ENCODE results near the gene SLC25A21. TPM values are rescaled to one million over a fixed set of nuclear protein-coding genes. Genes with fewer than 3 reads are reported as not detected.
"Not testable (repeated sequence)": the region's sequence is repeated elsewhere in the genome, so short reads cannot be mapped to it uniquely, and the experiment has no call there.

The SLC25A21 gene
- total RNA-seq, 1 donor: 1.3 TPM

DNA sequence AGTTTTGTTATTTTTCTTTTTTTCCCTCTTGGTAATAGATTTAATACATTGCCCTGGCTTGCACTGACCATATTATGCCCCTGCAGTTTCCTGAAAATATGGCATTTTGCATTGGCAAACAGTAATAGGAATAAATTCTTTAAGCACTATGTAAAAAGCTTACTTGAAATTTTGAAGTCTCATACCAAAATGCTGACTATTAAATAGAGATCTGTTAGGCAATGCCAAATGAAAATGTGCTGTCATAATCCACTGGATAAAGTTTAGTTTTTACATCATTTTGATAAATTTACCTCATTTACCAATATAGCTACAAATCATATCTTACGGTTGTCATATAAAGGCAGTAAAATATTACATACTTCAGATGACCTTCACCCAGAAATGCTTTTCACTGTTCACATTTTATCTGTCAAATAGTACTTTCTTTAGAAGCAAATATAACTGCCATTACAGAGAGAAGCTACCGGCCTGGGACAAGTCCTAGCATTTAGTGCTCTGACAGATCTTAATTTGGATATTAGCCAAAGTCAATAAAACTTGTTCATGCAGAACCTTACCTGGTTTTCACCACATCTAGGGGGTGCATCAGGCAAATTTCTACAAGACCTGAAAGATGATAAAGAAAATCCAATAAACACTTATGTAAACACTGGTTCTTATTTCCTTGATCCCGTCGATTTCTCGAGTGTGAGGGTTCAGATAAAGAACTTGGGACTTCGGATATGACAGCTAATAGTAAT is 297.8 kb downstream of the SLC25A21 start:
- TF ChIP-seq, protein P1, sequence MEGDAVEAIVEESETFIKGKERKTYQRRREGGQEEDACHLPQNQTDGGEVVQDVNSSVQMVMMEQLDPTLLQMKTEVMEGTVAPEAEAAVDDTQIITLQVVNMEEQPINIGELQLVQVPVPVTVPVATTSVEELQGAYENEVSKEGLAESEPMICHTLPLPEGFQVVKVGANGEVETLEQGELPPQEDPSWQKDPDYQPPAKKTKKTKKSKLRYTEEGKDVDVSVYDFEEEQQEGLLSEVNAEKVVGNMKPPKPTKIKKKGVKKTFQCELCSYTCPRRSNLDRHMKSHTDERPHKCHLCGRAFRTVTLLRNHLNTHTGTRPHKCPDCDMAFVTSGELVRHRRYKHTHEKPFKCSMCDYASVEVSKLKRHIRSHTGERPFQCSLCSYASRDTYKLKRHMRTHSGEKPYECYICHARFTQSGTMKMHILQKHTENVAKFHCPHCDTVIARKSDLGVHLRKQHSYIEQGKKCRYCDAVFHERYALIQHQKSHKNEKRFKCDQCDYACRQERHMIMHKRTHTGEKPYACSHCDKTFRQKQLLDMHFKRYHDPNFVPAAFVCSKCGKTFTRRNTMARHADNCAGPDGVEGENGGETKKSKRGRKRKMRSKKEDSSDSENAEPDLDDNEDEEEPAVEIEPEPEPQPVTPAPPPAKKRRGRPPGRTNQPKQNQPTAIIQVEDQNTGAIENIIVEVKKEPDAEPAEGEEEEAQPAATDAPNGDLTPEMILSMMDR (IDR thresholded peaks at IDR 0.05; ENCODE audit: insufficient read depth, low read depth, low read length): no peak
- no peak for DNase-seq (ENCODE audit: low read depth)
- H3K4me3 ChIP-seq (ENCODE audit: low read depth, low read length): no peak overlapping the region

DNA sequence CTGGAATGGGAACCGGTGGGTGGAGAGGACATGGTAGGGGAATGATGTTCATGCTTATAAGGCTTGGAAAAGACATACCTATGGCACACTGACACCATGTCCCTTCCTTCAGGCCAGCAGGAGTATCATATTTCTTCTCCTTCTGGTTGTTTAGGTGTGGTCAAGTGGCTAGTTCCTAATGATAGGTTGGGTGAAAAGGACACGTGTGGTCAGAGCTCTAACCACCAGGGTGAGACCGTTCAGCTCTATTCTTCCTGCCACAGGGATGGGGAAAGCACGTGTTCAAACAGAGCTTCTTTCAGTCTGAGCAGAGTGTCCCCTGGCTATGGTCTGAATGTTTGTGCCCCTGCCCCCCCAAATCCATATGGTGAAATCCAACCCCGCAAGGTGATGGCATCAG is 301.6 kb downstream of the SLC25A21 start:
- no peak for DNase-seq (ENCODE audit: low read depth)

DNA sequence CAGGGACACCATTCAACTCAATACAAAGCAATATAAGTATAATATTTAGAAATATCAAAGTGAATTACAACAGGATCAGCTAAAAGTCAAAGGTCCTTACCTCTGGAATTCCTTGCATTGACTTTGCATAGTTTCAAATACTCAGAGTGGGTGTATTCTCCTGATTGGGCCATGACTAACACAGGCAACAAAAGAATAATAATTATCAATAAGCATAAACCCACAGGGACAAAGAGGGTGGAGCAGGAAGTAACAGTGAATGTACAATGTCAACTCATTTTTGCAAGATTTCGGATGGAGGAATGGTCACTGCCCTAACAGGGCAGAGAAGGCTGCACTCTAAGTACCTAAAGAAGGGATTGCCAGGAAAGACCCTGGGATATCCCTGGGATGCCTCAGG is 303.3 kb downstream of the SLC25A21 start:
- no peak for DNase-seq (ENCODE audit: low read depth)

More for the DNA sequence above, 301.6 kb downstream of the SLC25A21 start:
- H3K4me3 ChIP-seq (ENCODE audit: low read depth, low read length): no peak overlapping the region
- TF ChIP-seq, protein P1 (IDR thresholded peaks at IDR 0.05; ENCODE audit: insufficient read depth, low read depth, low read length): no peak

DNA sequence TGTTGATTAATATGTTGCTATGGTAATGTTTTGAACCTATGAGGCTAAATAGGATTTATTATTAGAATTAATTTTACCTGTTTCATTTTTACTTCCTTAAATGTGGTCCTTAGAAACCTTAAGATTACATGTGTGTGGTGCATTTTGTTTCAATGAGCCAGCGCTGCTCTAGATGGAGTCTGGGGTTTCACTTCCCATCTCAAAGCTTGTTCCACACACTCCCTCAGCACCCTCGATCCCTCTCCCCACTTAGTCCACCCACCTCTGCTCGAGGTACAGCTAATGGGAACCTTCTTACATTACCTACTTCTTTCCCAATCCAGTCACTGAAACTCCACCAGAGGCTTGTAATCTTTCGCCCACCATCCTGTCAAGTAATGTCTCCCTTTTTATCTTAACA is 305.5 kb downstream of the SLC25A21 start:
- DNase-seq (ENCODE audit: low read depth): no peak
- no peak overlapping the region for H3K4me3 ChIP-seq (ENCODE audit: low read depth, low read length)
- TF ChIP-seq, protein P1 (IDR thresholded peaks at IDR 0.05; ENCODE audit: insufficient read depth, low read depth, low read length): no peak

More for the DNA sequence above, 303.3 kb downstream of the SLC25A21 start:
- H3K4me3 ChIP-seq (ENCODE audit: low read depth, low read length): no peak overlapping the region
- TF ChIP-seq, protein P1 (IDR thresholded peaks at IDR 0.05; ENCODE audit: insufficient read depth, low read depth, low read length): no peak

DNA sequence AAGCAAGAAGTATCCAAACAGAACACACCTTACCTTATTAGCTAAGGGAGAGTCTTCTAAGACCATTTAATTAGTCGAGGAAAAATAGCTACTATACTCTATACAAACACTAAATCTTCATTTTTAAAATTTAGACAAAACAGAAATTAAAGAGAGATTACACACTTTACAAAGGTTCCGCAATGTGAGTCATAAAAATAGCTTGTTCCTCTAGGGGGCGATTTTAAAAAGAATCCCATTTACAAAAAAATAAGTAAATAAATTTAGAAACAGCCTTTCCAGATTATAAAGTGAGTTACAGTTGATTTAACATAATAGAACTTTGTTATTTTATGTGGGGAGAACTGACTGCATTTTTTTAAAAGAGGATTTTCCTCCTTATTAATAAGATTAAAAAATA is 309.1 kb downstream of the SLC25A21 start:
- TF ChIP-seq, protein P1 (IDR thresholded peaks at IDR 0.05; ENCODE audit: insufficient read depth, low read depth, low read length): no peak
- no peak overlapping the region for H3K4me3 ChIP-seq (ENCODE audit: low read depth, low read length)
- DNase-seq (ENCODE audit: low read depth): no peak

DNA sequence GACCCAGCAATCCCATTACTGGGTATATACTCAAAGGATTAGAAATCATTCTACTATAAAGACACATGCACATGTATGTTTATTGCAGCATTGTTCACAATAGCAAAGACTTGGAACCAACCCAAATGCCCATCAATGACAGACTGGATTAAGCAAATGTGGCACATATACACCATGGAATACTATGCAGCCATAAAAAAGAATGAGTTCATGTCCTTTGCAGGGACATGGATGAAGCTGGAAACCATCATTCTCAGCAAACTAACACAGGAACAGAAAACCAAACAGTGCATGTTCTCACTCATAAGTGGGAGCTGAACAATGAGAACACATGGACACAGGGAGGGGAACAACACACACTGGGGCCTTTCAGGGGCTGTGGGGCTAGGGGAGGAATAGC is 310.2 kb downstream of the SLC25A21 start:
- DNase-seq (ENCODE audit: low read depth): not testable (repeated sequence)

DNA sequence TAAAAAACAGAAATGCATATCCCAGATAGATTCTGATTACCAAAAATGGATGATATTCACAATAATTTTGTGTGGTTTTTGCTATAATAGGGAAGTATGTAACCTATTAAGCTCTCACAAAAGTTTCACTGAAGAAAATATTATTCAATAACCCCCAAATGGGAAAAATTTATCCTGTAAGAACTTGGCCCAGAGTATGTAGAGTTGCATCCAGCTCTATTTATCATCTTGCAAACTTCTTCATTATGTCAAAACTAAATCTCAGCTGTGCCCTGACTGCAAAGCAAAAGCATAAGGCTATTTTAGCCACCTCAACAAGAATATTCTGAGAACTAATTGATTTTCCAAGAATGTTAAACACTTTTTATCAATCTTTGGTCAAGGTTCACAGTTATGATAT is 311.6 kb downstream of the SLC25A21 start:
- no peak overlapping the region for H3K4me3 ChIP-seq (ENCODE audit: low read depth, low read length)
- TF ChIP-seq, protein P1 (IDR thresholded peaks at IDR 0.05; ENCODE audit: insufficient read depth, low read depth, low read length): no peak
- no peak for DNase-seq (ENCODE audit: low read depth)

More for the DNA sequence above, 310.2 kb downstream of the SLC25A21 start:
- H3K4me3 ChIP-seq (ENCODE audit: low read depth, low read length): not testable (repeated sequence)

All from fibroblast of villous mesenchyme (primary cell).